ENCODE measurements around the gene DESI1. TPM values are rescaled to one million over a fixed set of nuclear protein-coding genes. Genes with fewer than 3 reads are reported as not detected.

DESI1 gene
- total RNA-seq, 1 donor from 2014 or later, result 34.5 TPM

DNA sequence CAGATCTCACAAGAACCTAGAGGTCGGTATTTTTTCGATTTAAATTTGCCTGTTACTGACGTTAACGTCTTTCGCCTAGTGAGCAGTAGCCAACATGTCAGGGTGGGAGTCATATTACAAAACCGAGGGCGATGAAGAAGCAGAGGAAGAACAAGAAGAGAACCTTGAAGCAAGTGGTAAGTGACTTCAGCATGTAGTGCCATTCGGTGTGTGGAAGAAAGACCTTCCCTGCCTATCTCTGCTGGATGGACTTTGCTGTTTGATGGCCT is 1.0 kb upstream of the DESI1 start:
- H3K36me3 Mint-ChIP-seq (ENCODE audit: unreplicated experiment), result no peaks in the 10 kb centered on the region
- H3K9me3 Mint-ChIP-seq (ENCODE audit: unreplicated experiment), result peaks cover 4% of the 10 kb centered on the region
- H3K4me3 Mint-ChIP-seq (ENCODE audit: unreplicated experiment), result peak overlapping the region; percentile 98
- peak overlapping the region; percentile 92 for H3K27ac Mint-ChIP-seq (ENCODE audit: unreplicated experiment)
- H3K4me1 Mint-ChIP-seq (ENCODE audit: low read depth, unreplicated experiment), result peaks cover 9% of the 10 kb centered on the region
- H3K27me3 Mint-ChIP-seq (ENCODE audit: unreplicated experiment), result peaks cover 3% of the 10 kb centered on the region
- TF ChIP-seq, protein P1, sequence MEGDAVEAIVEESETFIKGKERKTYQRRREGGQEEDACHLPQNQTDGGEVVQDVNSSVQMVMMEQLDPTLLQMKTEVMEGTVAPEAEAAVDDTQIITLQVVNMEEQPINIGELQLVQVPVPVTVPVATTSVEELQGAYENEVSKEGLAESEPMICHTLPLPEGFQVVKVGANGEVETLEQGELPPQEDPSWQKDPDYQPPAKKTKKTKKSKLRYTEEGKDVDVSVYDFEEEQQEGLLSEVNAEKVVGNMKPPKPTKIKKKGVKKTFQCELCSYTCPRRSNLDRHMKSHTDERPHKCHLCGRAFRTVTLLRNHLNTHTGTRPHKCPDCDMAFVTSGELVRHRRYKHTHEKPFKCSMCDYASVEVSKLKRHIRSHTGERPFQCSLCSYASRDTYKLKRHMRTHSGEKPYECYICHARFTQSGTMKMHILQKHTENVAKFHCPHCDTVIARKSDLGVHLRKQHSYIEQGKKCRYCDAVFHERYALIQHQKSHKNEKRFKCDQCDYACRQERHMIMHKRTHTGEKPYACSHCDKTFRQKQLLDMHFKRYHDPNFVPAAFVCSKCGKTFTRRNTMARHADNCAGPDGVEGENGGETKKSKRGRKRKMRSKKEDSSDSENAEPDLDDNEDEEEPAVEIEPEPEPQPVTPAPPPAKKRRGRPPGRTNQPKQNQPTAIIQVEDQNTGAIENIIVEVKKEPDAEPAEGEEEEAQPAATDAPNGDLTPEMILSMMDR (IDR thresholded peaks at IDR 0.05; ENCODE audit: partially characterized antibody, unreplicated experiment), result no peak
- DNase-seq, result no peak

DNA sequence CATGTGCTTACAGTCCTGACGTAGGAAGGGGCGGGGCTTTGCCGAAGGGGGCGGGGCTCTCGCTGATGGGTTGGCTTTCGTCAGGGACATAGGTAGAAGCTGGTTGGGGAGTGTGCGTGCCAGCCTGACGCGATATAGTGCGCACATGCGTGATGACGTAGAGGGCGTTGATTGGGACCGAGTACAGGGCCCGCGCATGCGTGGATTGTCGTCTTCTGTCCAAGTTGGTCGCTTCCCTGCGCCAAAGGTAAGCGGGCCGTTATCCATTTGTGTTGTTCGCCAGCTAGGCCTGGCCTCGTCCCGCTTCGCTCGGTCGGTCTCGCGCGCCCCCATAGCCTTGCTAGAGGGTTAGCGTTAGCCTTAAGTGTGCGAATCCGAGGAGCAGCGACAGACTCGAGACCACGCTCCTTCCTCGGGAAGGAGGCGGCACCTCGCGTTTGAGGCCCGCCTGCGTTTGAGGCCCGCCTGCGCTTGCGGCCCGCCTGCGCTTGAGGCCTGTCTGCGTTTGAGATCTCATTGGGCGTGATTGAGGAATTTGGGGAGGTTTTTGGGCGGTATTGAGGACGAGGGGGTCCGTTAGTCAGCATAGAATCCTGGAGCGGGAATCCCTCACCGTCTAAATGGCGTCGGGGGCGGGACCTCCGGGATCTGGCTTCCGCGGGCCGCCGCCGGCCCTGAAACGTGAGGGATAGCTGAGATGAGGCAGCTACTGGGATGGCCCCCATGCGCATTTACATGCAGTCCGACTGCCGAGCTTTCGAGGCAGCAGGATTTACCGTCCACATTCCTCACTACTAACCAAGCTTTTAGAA is 462 bp upstream of the DESI1 start, which contains the start of gene XRCC6:
Gene XRCC6 (plus strand): TSS at position 197 of the 812 bp plus-strand sequence. CDS start 710 bp downstream, outside the sequence.
- Mint-ChIP-seq H3K27ac (ENCODE audit: unreplicated experiment) (peak within 1 kb of the TSS; percentile 92), H3K27me3 (ENCODE audit: unreplicated experiment) (peaks cover 3% of the 10 kb centered on the region), H3K4me3 (ENCODE audit: unreplicated experiment) (peak within 1 kb of the TSS; percentile 98), H3K4me1 (ENCODE audit: low read depth, unreplicated experiment) (peaks cover 9% of the 10 kb centered on the region), H3K9me3 (ENCODE audit: unreplicated experiment) (peaks cover 4% of the 10 kb centered on the region), H3K36me3 (ENCODE audit: unreplicated experiment) (no peaks in the 10 kb centered on the region)
- DNase-seq, result peak; percentile 100
- TF ChIP-seq, protein P1 (IDR thresholded peaks at IDR 0.05; ENCODE audit: partially characterized antibody, unreplicated experiment), result no peak

DNA sequence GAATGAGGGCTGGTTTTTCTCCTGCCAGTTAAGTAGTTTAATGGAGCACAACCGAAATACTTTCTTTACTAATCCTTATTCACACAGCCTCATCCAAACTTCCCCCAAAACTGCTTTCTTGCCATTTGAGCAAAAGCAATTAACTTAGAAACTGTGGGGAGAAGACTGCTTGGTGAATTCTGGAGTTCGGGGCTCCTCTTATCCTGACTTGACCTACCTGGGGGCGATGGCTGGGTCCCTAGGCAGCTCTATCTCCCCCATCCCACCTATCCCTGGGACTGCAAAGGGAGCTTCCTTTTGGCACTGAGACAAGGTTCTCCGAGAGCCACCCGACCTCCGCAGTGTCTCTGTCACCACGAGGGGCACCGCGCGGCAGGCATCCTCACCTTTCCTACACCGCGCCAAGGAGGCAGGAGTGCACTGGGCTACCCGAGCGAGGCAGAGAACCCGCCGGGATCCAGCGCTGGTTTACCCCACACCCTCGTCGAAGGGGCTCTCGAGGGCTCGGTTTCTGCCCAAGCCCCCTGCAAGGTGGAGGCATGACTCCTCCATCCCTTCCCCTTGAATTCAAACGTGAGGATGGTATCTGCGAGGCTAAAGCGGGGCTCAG is 759 bp downstream of the DESI1 start:
- Mint-ChIP-seq H3K4me3 (ENCODE audit: unreplicated experiment) (peak overlapping the region; percentile 98), H3K27ac (ENCODE audit: unreplicated experiment) (peak overlapping the region; percentile 52), H3K4me1 (ENCODE audit: low read depth, unreplicated experiment) (peaks cover 12% of the 10 kb centered on the region), H3K27me3 (ENCODE audit: unreplicated experiment) (peaks cover 3% of the 10 kb centered on the region), H3K36me3 (ENCODE audit: unreplicated experiment) (no peaks in the 10 kb centered on the region), H3K9me3 (ENCODE audit: unreplicated experiment) (peaks cover 4% of the 10 kb centered on the region)
- peak; percentile 57 for DNase-seq
- TF ChIP-seq, protein P1 (IDR thresholded peaks at IDR 0.05; ENCODE audit: partially characterized antibody, unreplicated experiment), result peak; percentile 9

DNA sequence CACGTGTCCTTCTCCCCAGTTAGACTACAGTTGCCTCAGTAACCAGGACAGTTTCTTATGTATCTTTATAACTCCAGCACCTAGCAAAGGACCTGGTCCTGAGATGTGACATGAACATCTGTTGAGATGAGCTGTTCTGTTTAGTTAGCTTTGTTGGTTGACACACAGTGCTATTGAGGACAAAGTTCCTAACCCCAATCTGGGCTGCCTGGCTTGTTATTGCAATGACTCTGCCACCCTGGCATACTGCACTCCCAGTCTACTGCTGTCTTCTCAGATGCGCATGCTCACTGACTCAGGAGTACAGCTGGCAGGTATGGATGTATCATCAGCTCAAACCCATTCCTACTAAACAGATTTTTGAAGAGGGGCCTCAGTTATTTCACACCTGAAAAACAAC is 7.4 kb downstream of the DESI1 start:
- peaks cover 4% of the 10 kb centered on the region for H3K27me3 Mint-ChIP-seq (ENCODE audit: unreplicated experiment)
- no peaks in the 10 kb centered on the region for H3K36me3 Mint-ChIP-seq (ENCODE audit: unreplicated experiment)
- H3K27ac Mint-ChIP-seq (ENCODE audit: unreplicated experiment), result no peak overlapping the region
- no peaks in the 10 kb centered on the region for H3K9me3 Mint-ChIP-seq (ENCODE audit: unreplicated experiment)
- no peak for DNase-seq
- no peak overlapping the region for H3K4me3 Mint-ChIP-seq (ENCODE audit: unreplicated experiment)
- H3K4me1 Mint-ChIP-seq (ENCODE audit: low read depth, unreplicated experiment), result peaks cover 3% of the 10 kb centered on the region
- TF ChIP-seq, protein P1 (IDR thresholded peaks at IDR 0.05; ENCODE audit: partially characterized antibody, unreplicated experiment), result no peak
